Measurements from ENCODE around the gene CALHM3. TPM values are rescaled to one million over a fixed set of nuclear protein-coding genes. Genes with fewer than 3 reads are reported as not detected.

Gene CALHM3
- polyA plus RNA-seq, 1 donor = 0.13 TPM

DNA sequence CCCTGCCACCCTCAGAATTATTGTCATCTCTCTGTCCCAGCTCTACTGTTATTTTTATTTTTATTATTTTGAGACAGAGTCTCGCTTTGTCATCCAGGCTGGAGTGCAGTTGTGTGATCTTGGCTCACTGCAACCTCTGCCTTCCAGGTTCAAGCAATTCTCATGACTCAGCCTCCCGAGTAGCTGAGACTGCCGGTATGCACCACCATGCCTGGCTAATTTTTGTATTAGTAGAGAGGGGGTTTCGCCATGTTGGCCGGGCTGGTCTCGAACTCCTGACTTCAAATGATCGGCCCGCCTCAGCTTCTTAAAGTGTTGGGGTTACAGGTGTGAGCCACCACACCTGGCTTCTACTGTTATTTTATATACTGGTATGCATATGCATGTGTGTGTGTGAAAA lies 37.8 kb downstream of the CALHM3 start:
- H3K27me3 ChIP-seq (ENCODE audit: control insufficient read depth, insufficient read depth, low read length) = no peaks in the 10 kb centered on the region
- no peak for DNase-seq
- no peaks in the 10 kb centered on the region for H3K9me3 ChIP-seq (ENCODE audit: control insufficient read depth, low read depth, low read length)
- H3K27ac ChIP-seq (ENCODE audit: low read length) = no peak overlapping the region
- no peak overlapping the region for H3K4me3 ChIP-seq (ENCODE audit: low read length)
- no peaks in the 10 kb centered on the region for H3K4me1 ChIP-seq (ENCODE audit: control insufficient read depth, insufficient read depth, low read length)
- no CpG with 5 or more reads among the region's 8 CpGs for WGBS (ENCODE audit: insufficient coverage, low lambda C conversion rate)
- H3K36me3 ChIP-seq (ENCODE audit: control insufficient read depth, insufficient read depth, low read length) = peaks cover 94% of the 10 kb centered on the region

DNA sequence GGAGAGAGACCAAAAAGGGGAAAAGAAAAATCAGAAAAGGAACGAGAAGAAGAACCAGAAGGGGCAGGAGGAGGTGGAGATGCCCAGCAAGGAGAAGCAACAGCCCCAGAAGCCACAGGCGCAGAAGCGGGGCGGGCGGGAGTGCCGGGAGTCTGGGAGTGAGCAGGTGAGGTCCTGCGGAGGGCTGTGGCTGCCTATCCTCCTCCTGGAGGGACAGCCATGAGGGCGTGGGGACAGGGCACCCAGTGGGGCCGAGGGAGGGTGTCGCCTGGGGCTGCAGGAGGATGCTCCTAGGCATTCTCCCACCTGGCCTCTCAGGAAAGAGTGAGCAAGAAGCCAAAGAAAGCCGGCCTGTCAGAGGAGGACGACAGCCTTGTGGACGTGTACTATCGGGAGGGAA lies 38.6 kb downstream of the CALHM3 start:
- peaks cover 93% of the 10 kb centered on the region for H3K36me3 ChIP-seq (ENCODE audit: control insufficient read depth, insufficient read depth, low read length)
- WGBS (ENCODE audit: insufficient coverage, low lambda C conversion rate) = 100% methylated on average over 1 of the region's 14 CpGs

DNA sequence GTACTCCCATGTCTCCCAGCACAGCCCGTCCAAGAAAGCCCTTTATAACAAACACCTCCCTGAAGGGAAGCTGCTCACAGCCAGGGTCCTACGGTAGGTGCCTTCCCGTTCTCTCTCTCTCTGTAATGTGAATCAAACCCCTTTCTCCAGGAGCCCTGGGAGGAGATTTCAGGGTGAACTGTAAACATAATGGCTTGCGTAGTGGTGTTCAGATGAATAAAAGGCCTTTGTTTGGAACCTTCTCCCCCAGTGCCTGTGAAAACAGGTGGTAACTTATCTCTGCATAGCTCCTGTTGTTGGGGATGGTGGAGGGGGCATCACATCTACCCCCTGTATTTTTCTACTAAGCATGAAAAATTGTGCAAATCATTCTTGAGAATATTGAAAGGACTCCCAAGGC lies 39.3 kb downstream of the CALHM3 start:
- Histone ChIP-seq H3K4me1 (ENCODE audit: control insufficient read depth, insufficient read depth, low read length) (no peaks in the 10 kb centered on the region), H3K4me3 (ENCODE audit: low read length) (no peak overlapping the region), H3K27ac (ENCODE audit: low read length) (no peak overlapping the region), H3K27me3 (ENCODE audit: control insufficient read depth, insufficient read depth, low read length) (no peaks in the 10 kb centered on the region), H3K36me3 (ENCODE audit: control insufficient read depth, insufficient read depth, low read length) (peaks cover 90% of the 10 kb centered on the region), H3K9me3 (ENCODE audit: control insufficient read depth, low read depth, low read length) (no peaks in the 10 kb centered on the region)
- WGBS (ENCODE audit: insufficient coverage, low lambda C conversion rate) = no CpG with 5 or more reads among the region's 4 CpGs
- no peak for DNase-seq

More for the DNA sequence above, 38.6 kb downstream of the CALHM3 start:
- Histone ChIP-seq H3K4me1 (ENCODE audit: control insufficient read depth, insufficient read depth, low read length) (no peaks in the 10 kb centered on the region), H3K4me3 (ENCODE audit: low read length) (no peak overlapping the region), H3K27ac (ENCODE audit: low read length) (no peak overlapping the region), H3K9me3 (ENCODE audit: control insufficient read depth, low read depth, low read length) (no peaks in the 10 kb centered on the region), H3K27me3 (ENCODE audit: control insufficient read depth, insufficient read depth, low read length) (no peaks in the 10 kb centered on the region)
- DNase-seq = no peak

DNA sequence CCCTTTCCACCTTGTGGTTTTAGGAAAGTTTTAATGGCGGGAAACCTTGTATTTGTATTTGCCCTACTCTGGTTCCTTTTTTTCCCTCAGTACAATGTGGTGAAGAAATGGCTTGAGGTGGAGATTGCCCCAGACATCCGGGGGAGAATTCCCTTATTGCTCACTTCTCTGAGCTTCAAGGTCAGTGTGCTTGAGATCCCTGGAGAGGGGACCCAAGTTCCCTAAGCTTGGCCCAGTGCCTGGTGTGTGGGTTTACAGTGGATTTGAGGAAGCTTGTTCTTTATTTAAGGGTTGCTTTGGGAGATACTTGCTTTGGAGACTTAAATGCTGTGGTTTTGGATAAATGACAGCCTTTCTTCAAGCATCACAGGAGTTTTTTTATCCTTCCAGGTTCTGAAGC lies 45.2 kb downstream of the CALHM3 start:
- Histone ChIP-seq H3K9me3 (ENCODE audit: control insufficient read depth, low read depth, low read length) (no peaks in the 10 kb centered on the region), H3K27me3 (ENCODE audit: control insufficient read depth, insufficient read depth, low read length) (no peaks in the 10 kb centered on the region), H3K27ac (ENCODE audit: low read length) (no peak overlapping the region), H3K36me3 (ENCODE audit: control insufficient read depth, insufficient read depth, low read length) (peaks cover 71% of the 10 kb centered on the region), H3K4me3 (ENCODE audit: low read length) (no peak overlapping the region), H3K4me1 (ENCODE audit: control insufficient read depth, insufficient read depth, low read length) (no peaks in the 10 kb centered on the region)
- WGBS (ENCODE audit: insufficient coverage, low lambda C conversion rate) = no CpG with 5 or more reads among the region's 2 CpGs
- no peak for DNase-seq

DNA sequence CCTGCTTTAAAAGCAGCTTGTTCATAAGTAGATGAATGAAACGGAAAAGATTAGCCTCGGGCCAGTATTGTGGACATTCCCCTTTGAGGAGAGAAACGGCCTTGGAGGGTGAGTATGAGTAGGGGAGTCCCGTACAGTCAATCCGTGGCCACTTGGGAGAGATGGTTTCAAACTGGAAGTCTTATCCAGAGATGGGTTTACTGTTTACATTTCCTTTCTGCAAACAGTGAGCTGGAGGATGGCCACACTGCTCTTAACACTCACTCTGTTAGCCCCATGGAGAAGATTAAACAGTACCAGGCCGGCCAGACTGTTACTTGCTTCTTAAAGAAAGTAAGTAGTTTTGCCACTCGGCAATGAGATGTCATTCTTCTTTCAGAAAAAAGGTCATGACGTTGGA lies 47.1 kb downstream of the CALHM3 start:
- H3K9me3 ChIP-seq (ENCODE audit: control insufficient read depth, low read depth, low read length) = no peaks in the 10 kb centered on the region
- DNase-seq = no peak
- WGBS (ENCODE audit: insufficient coverage, low lambda C conversion rate) = 48% methylated on average over 4 of the region's 8 CpGs
- H3K4me3 ChIP-seq (ENCODE audit: low read length) = no peak overlapping the region
- H3K4me1 ChIP-seq (ENCODE audit: control insufficient read depth, insufficient read depth, low read length) = no peaks in the 10 kb centered on the region
- H3K27me3 ChIP-seq (ENCODE audit: control insufficient read depth, insufficient read depth, low read length) = no peaks in the 10 kb centered on the region
- H3K27ac ChIP-seq (ENCODE audit: low read length) = no peak overlapping the region
- H3K36me3 ChIP-seq (ENCODE audit: control insufficient read depth, insufficient read depth, low read length) = peaks cover 70% of the 10 kb centered on the region

DNA sequence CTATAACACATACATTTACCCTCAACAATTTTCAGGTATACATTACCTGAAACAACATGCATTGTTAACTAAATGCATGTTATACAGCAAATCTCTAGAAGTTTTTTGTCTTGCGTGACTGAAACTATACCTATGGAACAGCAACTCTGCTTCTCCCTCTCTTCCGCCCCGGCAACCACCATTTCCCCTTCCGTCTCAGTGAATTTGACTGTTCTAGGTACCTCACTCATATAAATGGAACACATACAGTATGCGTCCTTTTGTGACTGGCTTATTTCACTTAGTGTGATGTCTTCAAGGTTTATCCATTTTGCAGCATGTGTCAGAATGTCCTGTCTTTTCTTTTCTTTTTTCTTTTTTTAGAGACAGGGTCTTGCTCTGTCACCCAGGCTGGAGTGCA lies 49.4 kb downstream of the CALHM3 start:
- DNase-seq = no peak
- 86% methylated on average over 1 of the region's 5 CpGs for WGBS (ENCODE audit: insufficient coverage, low lambda C conversion rate)
- H3K36me3 ChIP-seq (ENCODE audit: control insufficient read depth, insufficient read depth, low read length) = peaks cover 73% of the 10 kb centered on the region
- H3K27ac ChIP-seq (ENCODE audit: low read length) = no peak overlapping the region
- H3K27me3 ChIP-seq (ENCODE audit: control insufficient read depth, insufficient read depth, low read length) = no peaks in the 10 kb centered on the region
- no peak overlapping the region for H3K4me3 ChIP-seq (ENCODE audit: low read length)
- H3K9me3 ChIP-seq (ENCODE audit: control insufficient read depth, low read depth, low read length) = no peaks in the 10 kb centered on the region
- H3K4me1 ChIP-seq (ENCODE audit: control insufficient read depth, insufficient read depth, low read length) = no peaks in the 10 kb centered on the region

DNA sequence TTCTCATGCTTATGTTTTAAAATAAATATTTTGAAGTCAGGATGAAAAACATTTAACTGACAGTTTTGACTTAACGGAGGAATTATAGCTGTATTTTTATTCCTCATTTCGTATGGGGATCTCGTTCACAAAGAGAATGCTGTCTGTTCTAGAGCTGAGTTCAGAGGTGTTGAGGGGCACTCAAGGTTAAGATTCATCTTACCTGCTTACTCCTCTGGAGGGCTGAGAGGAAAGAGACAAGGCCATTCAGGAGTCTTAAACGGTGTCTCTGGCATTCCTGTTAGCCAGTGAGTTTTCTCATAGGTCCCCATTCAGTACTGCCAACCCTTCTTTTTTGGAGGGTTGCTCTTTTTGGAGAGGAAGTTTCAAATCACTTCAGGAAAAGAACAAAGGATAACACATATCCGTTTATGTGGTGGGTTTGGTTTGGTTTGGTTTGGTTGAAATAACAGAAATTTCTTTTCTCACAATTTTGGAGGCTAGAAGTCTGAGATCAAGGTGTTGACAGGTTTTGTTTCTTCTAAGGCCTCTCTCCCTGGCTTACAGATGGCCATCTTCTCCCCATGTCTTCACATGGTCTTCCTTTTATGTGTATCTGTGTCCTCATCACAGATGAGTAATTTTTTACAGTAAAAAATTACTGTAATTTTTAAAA lies 49.9 kb downstream of the CALHM3 start:
- DNase-seq = no peak
- Histone ChIP-seq H3K4me3 (ENCODE audit: low read length) (no peak overlapping the region), H3K27me3 (ENCODE audit: control insufficient read depth, insufficient read depth, low read length) (no peaks in the 10 kb centered on the region), H3K36me3 (ENCODE audit: control insufficient read depth, insufficient read depth, low read length) (peaks cover 73% of the 10 kb centered on the region), H3K27ac (ENCODE audit: low read length) (no peak overlapping the region), H3K9me3 (ENCODE audit: control insufficient read depth, low read depth, low read length) (no peaks in the 10 kb centered on the region), H3K4me1 (ENCODE audit: control insufficient read depth, insufficient read depth, low read length) (no peaks in the 10 kb centered on the region)
- WGBS (ENCODE audit: insufficient coverage, low lambda C conversion rate) = 92% methylated on average over 2 of the region's 5 CpGs

DNA sequence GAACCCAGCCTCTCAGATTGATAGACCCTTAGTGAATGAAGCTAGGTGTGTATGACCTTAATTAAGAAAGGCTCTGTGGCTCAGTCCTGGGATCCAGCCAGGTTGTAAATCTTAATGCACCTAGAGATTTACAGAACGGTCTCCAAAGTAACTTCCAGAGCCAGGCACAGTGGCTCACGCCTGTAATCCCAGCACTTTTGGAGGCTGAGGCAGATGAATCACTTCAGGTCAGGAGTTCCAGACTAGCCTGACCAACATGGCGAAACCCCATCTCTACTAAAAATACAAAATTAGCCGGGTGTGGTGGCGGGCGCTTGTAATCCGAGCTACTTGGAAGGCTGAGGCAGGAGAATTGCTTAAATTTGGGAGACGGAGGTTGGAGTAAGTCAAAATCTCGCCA lies 51.2 kb downstream of the CALHM3 start:
- Histone ChIP-seq H3K27ac (ENCODE audit: low read length) (no peak overlapping the region), H3K9me3 (ENCODE audit: control insufficient read depth, low read depth, low read length) (no peaks in the 10 kb centered on the region), H3K27me3 (ENCODE audit: control insufficient read depth, insufficient read depth, low read length) (no peaks in the 10 kb centered on the region), H3K4me1 (ENCODE audit: control insufficient read depth, insufficient read depth, low read length) (no peaks in the 10 kb centered on the region), H3K4me3 (ENCODE audit: low read length) (no peak overlapping the region), H3K36me3 (ENCODE audit: control insufficient read depth, insufficient read depth, low read length) (peaks cover 73% of the 10 kb centered on the region)
- WGBS (ENCODE audit: insufficient coverage, low lambda C conversion rate) = 100% methylated on average over 4 of the region's 9 CpGs
- no peak for DNase-seq

DNA sequence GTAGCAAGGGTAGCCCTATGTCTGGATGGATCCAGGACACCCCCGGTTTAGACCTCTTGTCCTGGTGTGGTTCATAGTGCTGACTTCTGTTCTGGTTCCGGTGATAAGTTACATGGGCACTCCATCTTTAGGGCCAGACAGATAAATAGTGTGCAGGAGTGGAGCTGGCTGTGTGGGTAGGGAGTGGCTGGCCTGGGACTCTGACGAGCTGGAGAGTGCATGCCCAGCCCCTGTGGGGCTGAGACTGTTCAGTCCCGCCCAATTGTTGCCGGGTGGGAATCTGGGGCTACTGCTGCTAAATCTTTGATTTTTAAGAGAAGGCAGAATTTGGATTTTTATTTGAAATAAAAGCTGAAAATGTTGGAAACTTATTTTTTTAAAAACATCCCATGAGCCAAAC lies 55.3 kb downstream of the CALHM3 start:
- WGBS (ENCODE audit: insufficient coverage, low lambda C conversion rate) = no CpG with 5 or more reads among the region's 5 CpGs
- H3K27ac ChIP-seq (ENCODE audit: low read length) = no peak overlapping the region
- H3K36me3 ChIP-seq (ENCODE audit: control insufficient read depth, insufficient read depth, low read length) = peaks cover 84% of the 10 kb centered on the region
- H3K4me3 ChIP-seq (ENCODE audit: low read length) = no peak overlapping the region
- H3K9me3 ChIP-seq (ENCODE audit: control insufficient read depth, low read depth, low read length) = no peaks in the 10 kb centered on the region
- H3K27me3 ChIP-seq (ENCODE audit: control insufficient read depth, insufficient read depth, low read length) = no peaks in the 10 kb centered on the region
- no peaks in the 10 kb centered on the region for H3K4me1 ChIP-seq (ENCODE audit: control insufficient read depth, insufficient read depth, low read length)
- DNase-seq = no peak

Measured in large intestine (tissue), 3 donors.